Ascending aorta (tissue), 2 donors: ENCODE data around the gene MOB3A. TPM values are rescaled to one million over a fixed set of nuclear protein-coding genes. Genes with fewer than 3 reads are reported as not detected.

Experiments
- DNase-seq, 2 donors: peaks; one replicate each; pipeline ENCODE4 v3.0.0-alpha.2; 2019; ENCODE audit warnings: low spot score in 2 of 2
- H3K27ac ChIP-seq, 2 donors: fragments of 200-600 bp; sonication (generic); one replicate each; pipeline ENCODE4 v1.5.1; 2016 to 2017; ENCODE audit warnings: mild to moderate bottlenecking in 1 of 2
- H3K27me3 ChIP-seq: fragments of 200-600 bp; sonication (generic); one replicate; pipeline ENCODE4 v1.5.1; 2017
- H3K36me3 ChIP-seq, 2 donors: fragments of 200-600 bp; sonication (generic); one replicate each; pipeline ENCODE4 v1.5.1; 2016
- H3K4me1 ChIP-seq, 2 donors: fragments of 200-600 bp; sonication (generic); one replicate each; pipeline ENCODE4 v1.5.1; 2016 to 2017; ENCODE audit warnings: mild to moderate bottlenecking in 1 of 2
- H3K4me3 ChIP-seq, 2 donors: fragments of 200-600 bp; sonication (generic); one replicate each; pipeline ENCODE4 v1.5.1; 2016 to 2017; ENCODE audit warnings: mild to moderate bottlenecking in 1 of 2
- H3K9me3 ChIP-seq, 2 donors: fragments of 200-600 bp; sonication (generic); one replicate each; pipeline ENCODE4 v1.5.1; 2016
- CTCF ChIP-seq, 3 experiments: fragments of 200-600 bp in 2 of 3; fragments of 450-650 bp in 1 of 3; sonication (generic) in 2 of 3; IDR thresholded peaks; one replicate each; pipeline ENCODE4 v1.5.1; 2016 to 2019; ENCODE audit warnings: antibody characterized with exemption in 3 of 3, mild to moderate bottlenecking in 1 of 3, moderate library complexity in 1 of 3
- intact Hi-C: fragments of 100-400 bp; cut with DNase I; formaldehyde crosslinking; loops from one replicate; pipeline ENCODE4 v1.15.1; 2023
- total RNA-seq: library from RNA; depleted of rRNA; stranded (reverse); fragments of >200 nt; gene quantifications from one replicate; pipeline ENCODE4 v1.1.0, GENCODE V29; 2016

Gene MOB3A
- total RNA-seq, 1 donor from 2014 or later: 44.4 TPM

- Histone ChIP-seq H3K4me1 (peaks cover 39 to 44% of the 10 kb centered on the region in 2 donors), H3K27ac (peak overlapping the region; percentile 92 to 97), H3K9me3 (no peaks in the 10 kb centered on the region), H3K27me3 (no peaks in the 10 kb centered on the region), H3K4me3 (peak overlapping the region; percentile 98), H3K36me3 (peaks cover 16 to 24% of the 10 kb centered on the region in 2 donors)
- intact Hi-C loops: loop anchor here (2.0 to 5.0 kb wide), 2 partner anchors 47 to 117 kb away; partner anchors contain the start of genes IZUMO4 and MOB3A
- DNase-seq: peak; percentile 76 to 92
- no peak for TF ChIP-seq CTCF (IDR thresholded peaks at IDR 0.05)
These were observed 46.3 kb downstream of the MOB3A start for GRCh38 chr19:2049741-2050348.

GRCh38 chr19:2048959-2049740 is 47.0 kb downstream of the MOB3A start:
- no peak for DNase-seq
- H3K27me3 ChIP-seq: no peaks in the 10 kb centered on the region
- H3K4me1 ChIP-seq: peaks cover 39 to 44% of the 10 kb centered on the region in 2 donors
- H3K4me3 ChIP-seq: peak overlapping the region; percentile 98
- peak overlapping the region; percentile 92 to 97 for H3K27ac ChIP-seq
- intact Hi-C loops: no loop called here
- peaks cover 23 to 30% of the 10 kb centered on the region in 2 donors for H3K36me3 ChIP-seq
- no peak for TF ChIP-seq CTCF (IDR thresholded peaks at IDR 0.05)
- no peaks in the 10 kb centered on the region for H3K9me3 ChIP-seq

GRCh38 chr19:2048104-2048958 is 47.8 kb downstream of the MOB3A start:
- H3K4me3 ChIP-seq: peak overlapping the region; percentile 98
- H3K27me3 ChIP-seq: no peaks in the 10 kb centered on the region
- H3K9me3 ChIP-seq: no peaks in the 10 kb centered on the region
- peaks cover 26 to 32% of the 10 kb centered on the region in 2 donors for H3K36me3 ChIP-seq
- DNase-seq: no peak
- H3K4me1 ChIP-seq: peaks cover 39 to 47% of the 10 kb centered on the region in 2 donors
- intact Hi-C loops: no loop called here
- no peak for TF ChIP-seq CTCF (IDR thresholded peaks at IDR 0.05)
- peak overlapping the region; percentile 92 to 97 for H3K27ac ChIP-seq

- Histone ChIP-seq H3K4me3 (peak overlapping the region in 1 of 2 donors; percentile 98), H3K27me3 (no peaks in the 10 kb centered on the region), H3K4me1 (peaks cover 47 to 54% of the 10 kb centered on the region in 2 donors), H3K9me3 (no peaks in the 10 kb centered on the region), H3K36me3 (peaks cover 32 to 34% of the 10 kb centered on the region in 2 donors), H3K27ac (peak overlapping the region; percentile 92 to 97)
- DNase-seq: no peak
- intact Hi-C loops: no loop called here
- no peak for TF ChIP-seq CTCF (IDR thresholded peaks at IDR 0.05)
These were observed 48.5 kb downstream of the MOB3A start for GRCh38 chr19:2047449-2048103.

- peak overlapping the region in 1 of 2 donors; percentile 98 for H3K4me3 ChIP-seq
- intact Hi-C loops: no loop called here
These were observed 49.1 kb downstream of the MOB3A start for GRCh38 chr19:2047076-2047448.

More at GRCh38 chr19:2047076-2047448, 49.1 kb downstream of the MOB3A start:
- peaks cover 32 to 37% of the 10 kb centered on the region in 2 donors for H3K36me3 ChIP-seq
- peak overlapping the region; percentile 92 to 97 for H3K27ac ChIP-seq
- H3K4me1 ChIP-seq: peaks cover 50 to 56% of the 10 kb centered on the region in 2 donors
- no peaks in the 10 kb centered on the region for H3K27me3 ChIP-seq
- H3K9me3 ChIP-seq: no peaks in the 10 kb centered on the region
- no peak for DNase-seq
- TF ChIP-seq CTCF (IDR thresholded peaks at IDR 0.05): no peak
